HG02870 (cell line): Measurements from ENCODE around the gene ERG.

Experiments
- ATAC-seq: cut with Tn5 transposase; IDR thresholded peaks from one replicate; pipeline ENCODE4 v1.9.1; 2021; ENCODE audit warnings: mild to moderate bottlenecking, moderate library complexity; ENCODE audit not compliant: unreplicated experiment

Gene ERG

DNA sequence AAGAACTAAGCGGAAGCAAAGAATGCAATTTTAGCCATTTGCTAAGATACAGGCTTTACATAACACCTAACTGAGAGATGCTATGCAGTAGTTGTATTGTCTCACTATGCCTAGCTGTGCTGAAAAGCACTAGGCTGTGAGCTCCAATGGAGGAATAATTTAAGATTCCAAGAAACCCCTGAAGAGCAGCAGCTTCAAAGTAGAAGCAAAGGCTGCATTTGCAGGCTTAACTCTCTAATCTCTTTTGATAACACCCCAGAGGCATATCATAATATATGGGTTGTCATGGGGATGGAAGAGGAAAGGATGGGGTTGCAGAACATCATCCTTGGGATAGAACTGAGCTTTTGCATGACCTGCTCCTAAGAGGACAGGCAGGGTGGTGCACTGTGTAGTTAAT is 102.0 kb downstream of the ERG start:
- ATAC-seq, result no peak

DNA sequence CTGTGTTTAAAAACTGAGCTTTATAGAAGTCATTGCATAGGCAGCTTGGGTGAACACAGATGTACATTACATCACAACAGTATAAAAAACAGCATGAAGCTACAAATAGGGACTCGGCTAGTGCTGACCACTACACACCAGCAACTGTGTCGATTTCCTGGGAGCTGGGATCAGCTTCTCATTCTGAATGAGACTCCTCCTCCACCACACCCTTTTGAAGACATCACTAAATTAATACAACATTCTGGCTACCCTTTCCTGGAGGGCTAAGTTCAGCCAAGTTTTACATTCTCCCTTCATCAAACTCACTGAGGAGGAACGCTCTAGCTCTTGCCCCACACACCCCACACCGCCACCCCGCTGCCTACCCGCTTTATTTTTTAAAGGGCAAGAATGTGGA is 102.7 kb downstream of the ERG start:
- no peak for ATAC-seq

DNA sequence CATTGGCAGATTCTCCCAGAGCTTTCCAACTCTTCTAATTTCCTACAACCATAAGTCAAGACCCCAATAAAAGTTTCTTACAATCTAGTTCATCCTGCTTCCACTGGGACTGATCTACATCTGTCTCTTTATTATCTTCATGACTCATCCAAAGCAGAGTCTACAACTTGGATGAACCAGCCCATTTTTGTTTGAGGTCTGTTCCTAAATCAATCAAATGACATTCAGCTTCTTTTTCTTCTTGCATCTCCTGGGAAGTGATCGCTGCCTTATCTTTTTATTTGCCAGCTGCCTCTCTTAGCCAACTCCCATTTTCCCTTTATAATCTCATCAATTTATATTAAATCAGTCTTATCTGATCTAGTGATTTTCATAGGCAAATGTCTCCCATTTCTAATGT is 105.6 kb downstream of the ERG start:
- ATAC-seq, result no peak

GRCh38 chr21:38389896-38390295 is 108.4 kb downstream of the ERG start:
- no peak for ATAC-seq

DNA sequence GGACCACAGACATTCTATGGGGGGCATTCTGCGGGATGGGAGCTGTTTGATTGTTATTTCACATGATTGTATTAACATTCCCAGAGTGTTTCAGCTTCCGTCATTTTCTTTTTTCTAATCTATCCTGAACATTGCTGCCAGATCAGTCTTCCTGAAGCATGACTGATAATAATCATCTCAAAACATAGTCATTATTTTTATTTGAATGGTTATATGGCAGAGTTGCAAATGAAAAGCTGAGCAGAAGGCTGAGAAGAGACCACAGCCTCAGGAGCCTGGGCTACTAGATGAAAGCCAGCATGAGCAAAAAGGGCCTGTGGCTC is 109.0 kb downstream of the ERG start:
- ATAC-seq, result no peak

DNA sequence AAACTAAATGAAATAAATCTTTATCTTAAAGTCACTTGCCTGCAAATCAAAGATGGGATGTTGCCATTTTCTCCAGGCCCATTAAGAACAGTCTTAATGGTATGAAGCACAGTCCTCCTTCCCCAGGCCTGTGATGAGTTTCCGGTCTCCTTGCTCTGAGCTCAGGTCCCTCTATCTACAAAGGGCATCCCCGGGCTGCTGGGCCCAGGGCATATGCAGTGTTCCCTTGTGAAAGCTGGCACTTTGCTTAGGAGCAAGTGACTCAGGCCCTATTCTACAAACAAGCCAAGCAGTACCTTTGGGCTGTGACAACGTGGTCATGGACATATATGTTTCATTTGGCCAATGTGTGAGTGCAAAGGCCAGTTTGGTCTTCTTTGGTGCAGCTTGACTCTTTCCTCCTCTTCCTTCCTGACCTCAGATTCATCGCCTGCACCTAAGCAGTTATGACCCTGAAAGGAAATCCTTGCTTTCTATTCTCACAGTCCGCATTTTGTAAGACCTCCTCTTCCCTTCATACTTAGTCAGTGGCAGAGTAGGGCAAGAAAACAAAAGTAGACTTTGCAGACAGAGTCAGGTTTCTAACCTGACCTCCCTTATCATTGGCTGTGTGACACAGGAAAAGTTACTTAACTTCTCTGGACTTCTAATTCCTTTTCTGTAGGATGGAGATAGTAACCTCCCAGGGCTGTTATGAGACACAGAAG is 109.5 kb downstream of the ERG start:
- ATAC-seq, result no peak

GRCh38 chr21:38388203-38388602 is 110.1 kb downstream of the ERG start:
- ATAC-seq, result no peak

GRCh38 chr21:38386967-38387366 is 111.3 kb downstream of the ERG start:
- ATAC-seq, result no peak

GRCh38 chr21:38385427-38386175 is 112.7 kb downstream of the ERG start:
- no peak for ATAC-seq

DNA sequence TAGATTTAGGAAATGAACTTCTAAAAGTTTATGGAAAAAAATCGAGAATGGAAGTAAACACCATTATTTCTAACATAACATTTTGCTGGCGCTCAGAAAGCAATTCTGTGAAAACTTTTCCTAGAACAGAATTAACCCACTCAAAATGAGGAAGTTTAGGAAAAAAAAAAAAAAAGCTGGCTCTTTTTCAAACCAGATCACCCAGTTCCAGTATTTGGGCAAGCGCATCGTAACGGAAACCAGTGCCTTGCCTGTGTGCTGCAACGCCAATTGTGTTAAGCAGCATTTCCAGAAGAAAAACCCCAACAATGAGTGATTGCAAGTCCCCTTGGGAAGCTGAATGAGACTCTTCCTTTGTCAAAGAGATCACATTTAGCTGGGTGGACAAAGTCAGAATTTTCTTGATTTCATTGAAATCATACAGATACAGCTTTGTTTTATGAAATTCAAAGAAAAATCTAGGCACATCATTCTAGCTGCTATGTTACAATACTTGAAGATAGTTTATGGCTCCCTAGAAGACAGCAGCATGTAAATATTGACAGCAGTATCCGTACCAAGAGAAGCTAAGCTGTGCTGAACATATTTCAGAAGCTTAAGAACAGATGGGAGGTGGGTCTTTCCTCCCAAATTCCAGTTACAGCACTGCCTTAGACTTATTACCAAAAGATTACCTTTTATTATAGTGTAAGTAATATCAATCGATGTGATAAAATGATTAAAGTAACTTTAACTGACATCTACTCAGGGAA is 113.4 kb downstream of the ERG start:
- ATAC-seq, result no peak

GRCh38 chr21:38384238-38384560 is 114.1 kb downstream of the ERG start:
- ATAC-seq, result no peak

GRCh38 chr21:38383411-38384237 is 114.7 kb downstream of the ERG start:
- no peak for ATAC-seq

GRCh38 chr21:38380481-38381137 is 117.7 kb downstream of the ERG start:
- ATAC-seq, result no peak

- no peak for ATAC-seq
Observed at GRCh38 chr21:38379147-38379546, 119.1 kb downstream of the ERG start.

GRCh38 chr21:38377165-38378088 is 120.8 kb downstream of the ERG start:
- ATAC-seq, result no peak

DNA sequence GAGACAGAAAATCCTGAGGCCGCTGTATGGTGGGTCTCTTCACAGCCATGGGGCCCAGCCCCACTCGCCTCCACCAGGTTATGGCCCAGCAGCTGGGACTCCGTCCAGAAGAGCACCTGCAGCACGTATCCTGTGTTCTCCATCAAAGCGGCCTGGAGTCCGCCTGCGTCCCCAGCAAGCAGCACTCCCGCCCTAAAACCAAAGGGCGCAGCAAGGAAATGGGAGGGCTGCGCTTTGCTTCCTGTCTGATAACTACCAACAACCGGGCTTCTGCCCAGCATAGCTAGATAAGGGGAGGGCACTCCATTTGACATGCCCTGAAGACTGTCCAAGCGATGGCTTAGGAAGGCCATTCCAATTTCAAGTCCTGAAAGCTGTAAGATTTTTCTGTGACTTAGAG is 121.6 kb downstream of the ERG start:
- no peak for ATAC-seq

- no peak for ATAC-seq
Observed at GRCh38 chr21:38376235-38376634, 122.0 kb downstream of the ERG start.

GRCh38 chr21:38367646-38368045 is 130.6 kb downstream of the ERG start:
- ATAC-seq, result no peak

DNA sequence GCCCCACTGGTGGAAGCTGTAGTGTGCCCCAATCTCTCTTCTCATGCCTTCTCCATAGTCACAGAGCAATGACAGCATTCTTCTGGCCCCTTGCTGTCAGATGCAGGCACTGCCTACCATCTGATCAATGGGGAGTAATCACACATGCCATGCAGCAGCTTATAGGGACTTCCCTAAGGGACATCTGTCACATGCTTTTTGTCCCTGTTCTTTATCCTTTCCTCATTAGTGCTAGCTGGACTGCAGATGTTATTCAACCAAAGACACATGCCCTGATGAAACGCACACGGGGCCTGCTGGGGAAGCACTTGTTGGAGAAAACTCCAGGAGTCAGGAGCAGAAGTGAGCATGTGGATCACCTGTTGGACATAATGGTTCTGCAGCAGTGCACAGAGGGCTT is 132.8 kb downstream of the ERG start:
- ATAC-seq, result no peak

DNA sequence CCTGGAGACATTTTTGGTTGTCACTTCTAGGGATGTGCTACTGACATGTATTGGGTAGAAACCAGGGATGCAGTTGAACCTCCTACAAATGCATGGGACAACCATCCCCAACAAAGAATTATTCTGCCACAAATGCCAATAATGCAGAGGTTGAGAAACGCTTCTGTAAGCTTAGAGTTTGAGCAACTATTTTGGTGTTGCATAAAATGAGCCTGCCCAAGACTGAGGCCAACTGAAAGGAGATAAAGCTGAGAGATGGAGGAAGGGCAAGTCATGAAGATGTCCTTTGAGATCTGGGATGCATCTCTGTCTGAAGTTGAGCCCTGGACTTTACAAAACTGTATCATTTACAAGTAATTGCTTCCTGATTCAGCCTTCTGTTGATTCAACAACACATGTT is 134.6 kb downstream of the ERG start:
- no peak for ATAC-seq
